H1 (cell line): Measurements from ENCODE around the gene LCT. TPM values are rescaled to one million over a fixed set of nuclear protein-coding genes. Genes with fewer than 3 reads are reported as not detected.

Source experiments
- ATF3 ChIP-seq: IDR thresholded peaks from 2 replicates; pipeline ENCODE4 v1.6.1; 2011; ENCODE audit warnings: low read depth, mild to moderate bottlenecking, low read length; ENCODE audit not compliant: insufficient read depth
- CHD2 ChIP-seq: IDR thresholded peaks from 2 replicates; pipeline ENCODE4 v1.6.1; 2012; ENCODE audit warnings: low read length, improper control_type of control experiment
- CHD7 ChIP-seq: fragments of 300-600 bp; sonication (generic); IDR thresholded peaks from 2 replicates; pipeline ENCODE4 v1.7.1; 2012; ENCODE audit warnings: low read length, moderate library complexity, mild to moderate bottlenecking, inconsistent platforms; ENCODE audit not compliant: insufficient replicate concordance
- CREB1 ChIP-seq: IDR thresholded peaks from 2 replicates; pipeline ENCODE4 v1.6.1; 2012; ENCODE audit warnings: inconsistent platforms
- FOSL1 ChIP-seq: IDR thresholded peaks from 2 replicates; pipeline ENCODE4 v1.6.1; 2011; ENCODE audit warnings: mild to moderate bottlenecking, low read depth, low read length, moderate library complexity; ENCODE audit not compliant: insufficient read depth
- JUND ChIP-seq: IDR thresholded peaks from 2 replicates; pipeline ENCODE4 v1.6.1; 2011; ENCODE audit warnings: mild to moderate bottlenecking, improper control_type of control experiment, low read length
- POU5F1 ChIP-seq: IDR thresholded peaks from 2 replicates; pipeline ENCODE4 v1.6.1; 2011; ENCODE audit warnings: low read depth, mild to moderate bottlenecking, low read length, moderate library complexity
- RBBP5 ChIP-seq: IDR thresholded peaks from 2 replicates; pipeline ENCODE4 v1.7.1; 2012; ENCODE audit warnings: low read depth, mild to moderate bottlenecking, inconsistent platforms, low read length, moderate library complexity, borderline replicate concordance
- SIRT6 ChIP-seq: IDR thresholded peaks from one replicate; pipeline ENCODE4 v1.7.1; 2012; ENCODE audit warnings: low read length, inconsistent platforms
- SIX5 ChIP-seq: IDR thresholded peaks from 2 replicates; pipeline ENCODE4 v1.6.1; 2011; ENCODE audit warnings: mild to moderate bottlenecking, low read depth, low read length
- polyA plus RNA-seq, 7 experiments: library from polyadenylated mRNA; depleted of rRNA in 3 of 7; stranded (reverse) in 5 of 7; unstranded in 2 of 7; fragments of >200 nt in 5 of 7; fragments of 200-250 nt in 2 of 7; gene quantifications; 1 replicate in 5 of 7; 2 replicates in 1 of 7; 4 replicates in 1 of 7; pipeline versions ENCODE4 v1.2.1 to v1.2.3, GENCODE V29; 2011 to 2013; ENCODE audit warnings: missing spikeins in 2 of 7, mixed read lengths in 2 of 7
- total RNA-seq: library from RNA; stranded (reverse); fragmentation: NEBNext Ultra II Directional; extraction: Animal tissue kit (Norgen Biotek cat#: 25700); gene quantifications from 2 replicates; pipeline ENCODE4 v1.2.1, GENCODE V29; 2021

LCT gene
- total and polyA plus RNA-seq, 2 of the 8 experiments (the other 6 are each of a cell fraction or from before 2014, with no cell fraction given), result 0.06 TPM; not detected in 1

GRCh38 chr2:135829378-135830135, 7.4 kb downstream of the LCT start (continued):
- no peak for TF ChIP-seq CHD7
- no peak for TF ChIP-seq POU5F1
- no peak for TF ChIP-seq SIX5
- TF ChIP-seq CHD2, result no peak
- no peak for TF ChIP-seq CREB1
- no peak for TF ChIP-seq FOSL1
- TF ChIP-seq RBBP5, result no peak
- no peak for TF ChIP-seq ATF3
- no peak for TF ChIP-seq JUND
- TF ChIP-seq SIRT6, result no peak
